ENCODE data around the gene DST. TPM values are rescaled to one million over a fixed set of nuclear protein-coding genes. Genes with fewer than 3 reads are reported as not detected.

The DST gene
- total RNA-seq, 1 experiment from 2014 or later = 71.8 TPM

DNA sequence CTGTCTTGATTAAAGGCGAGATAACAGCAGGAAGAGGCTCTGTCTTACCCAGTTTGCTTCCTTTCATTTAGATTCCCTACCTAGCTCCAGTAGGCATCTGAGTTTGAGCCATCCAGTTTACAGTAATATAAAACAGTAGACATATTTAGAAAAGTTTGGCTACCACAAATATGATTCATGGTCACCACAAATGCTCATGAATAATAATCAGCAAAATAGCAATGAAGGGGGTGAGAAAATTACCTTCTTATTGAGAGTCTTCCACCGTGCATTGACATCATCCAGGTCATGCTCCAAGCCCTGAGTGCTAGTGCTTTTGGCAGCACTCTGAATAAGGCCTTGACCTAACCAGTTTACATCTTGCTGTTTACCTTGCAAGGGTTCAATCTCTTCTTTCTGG lies 106.2 kb downstream of the DST start:
- H3K4me1 ChIP-seq (ENCODE audit: insufficient read depth, low read length, poor library complexity, severe bottlenecking) = peaks cover 22% of the 10 kb centered on the region
- no peaks in the 10 kb centered on the region for H3K9me3 ChIP-seq (ENCODE audit: low read depth, low read length, poor library complexity, severe bottlenecking)
- no peak overlapping the region for H3K27ac ChIP-seq (ENCODE audit: low read depth, low read length, poor library complexity, severe bottlenecking)
- H3K27me3 ChIP-seq (replicated peaks; ENCODE audit: insufficient read depth, low read depth, low read length, poor library complexity) = no peaks in the 10 kb centered on the region
- DNase-seq (ENCODE audit: low spot score) = no peak
- POLR2A ChIA-PET (ENCODE audit: low non-redundant PET) = interaction anchor here (0.6 kb wide), 1 partner anchor 10 kb away, joined by 14 read pairs; no protein-coding TSS in a partner anchor
- no peak for TF ChIP-seq EZH2 (IDR thresholded peaks at IDR 0.05; ENCODE audit: borderline replicate concordance, low read depth, low read length, poor library complexity, severe bottlenecking)
- TF ChIP-seq, protein P1, sequence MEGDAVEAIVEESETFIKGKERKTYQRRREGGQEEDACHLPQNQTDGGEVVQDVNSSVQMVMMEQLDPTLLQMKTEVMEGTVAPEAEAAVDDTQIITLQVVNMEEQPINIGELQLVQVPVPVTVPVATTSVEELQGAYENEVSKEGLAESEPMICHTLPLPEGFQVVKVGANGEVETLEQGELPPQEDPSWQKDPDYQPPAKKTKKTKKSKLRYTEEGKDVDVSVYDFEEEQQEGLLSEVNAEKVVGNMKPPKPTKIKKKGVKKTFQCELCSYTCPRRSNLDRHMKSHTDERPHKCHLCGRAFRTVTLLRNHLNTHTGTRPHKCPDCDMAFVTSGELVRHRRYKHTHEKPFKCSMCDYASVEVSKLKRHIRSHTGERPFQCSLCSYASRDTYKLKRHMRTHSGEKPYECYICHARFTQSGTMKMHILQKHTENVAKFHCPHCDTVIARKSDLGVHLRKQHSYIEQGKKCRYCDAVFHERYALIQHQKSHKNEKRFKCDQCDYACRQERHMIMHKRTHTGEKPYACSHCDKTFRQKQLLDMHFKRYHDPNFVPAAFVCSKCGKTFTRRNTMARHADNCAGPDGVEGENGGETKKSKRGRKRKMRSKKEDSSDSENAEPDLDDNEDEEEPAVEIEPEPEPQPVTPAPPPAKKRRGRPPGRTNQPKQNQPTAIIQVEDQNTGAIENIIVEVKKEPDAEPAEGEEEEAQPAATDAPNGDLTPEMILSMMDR (conservative IDR thresholded peaks at IDR 0.05; ENCODE audit: low read depth, low read length) = no peak
- intact Hi-C loops (cut with micrococcal nuclease; ENCODE audit: unreplicated experiment) = no loop called here
- peaks cover 7% of the 10 kb centered on the region for H3K36me3 ChIP-seq (ENCODE audit: insufficient read depth, low read length, poor library complexity, severe bottlenecking)
- no peak overlapping the region for H3K4me3 ChIP-seq (ENCODE audit: low read depth, low read length, poor library complexity, severe bottlenecking)
- CTCF ChIA-PET = no interaction called here
- no TSS peak for BruUV-seq (replicated peaks)

DNA sequence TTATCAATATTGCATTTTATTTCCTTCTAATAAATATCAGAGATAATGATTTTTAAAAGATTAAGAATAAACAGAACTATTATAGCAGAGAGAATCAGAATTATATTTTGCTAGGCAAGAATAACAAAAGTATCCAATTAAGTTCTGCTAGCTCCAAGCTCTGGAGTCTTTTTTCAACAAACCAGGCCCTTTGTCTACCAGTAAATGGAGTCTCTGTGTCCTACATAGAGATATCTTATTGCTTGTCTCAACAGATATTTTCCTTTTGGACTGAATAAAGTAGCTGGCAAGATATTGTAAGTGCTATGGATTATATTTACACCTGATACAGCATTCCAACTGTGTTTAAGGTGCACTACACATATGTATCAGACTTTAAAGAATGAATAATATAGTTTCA lies 107.1 kb downstream of the DST start:
- no peak for DNase-seq (ENCODE audit: low spot score)
- H3K9me3 ChIP-seq (ENCODE audit: low read depth, low read length, poor library complexity, severe bottlenecking) = no peaks in the 10 kb centered on the region
- POLR2A ChIA-PET (ENCODE audit: low non-redundant PET) = no interaction called here
- H3K27ac ChIP-seq (ENCODE audit: low read depth, low read length, poor library complexity, severe bottlenecking) = no peak overlapping the region
- BruUV-seq (replicated peaks) = no TSS peak
- peaks cover 10% of the 10 kb centered on the region for H3K36me3 ChIP-seq (ENCODE audit: insufficient read depth, low read length, poor library complexity, severe bottlenecking)
- H3K4me1 ChIP-seq (ENCODE audit: insufficient read depth, low read length, poor library complexity, severe bottlenecking) = peaks cover 13% of the 10 kb centered on the region
- TF ChIP-seq, protein P1 (conservative IDR thresholded peaks at IDR 0.05; ENCODE audit: low read depth, low read length) = no peak
- TF ChIP-seq EZH2 (IDR thresholded peaks at IDR 0.05; ENCODE audit: borderline replicate concordance, low read depth, low read length, poor library complexity, severe bottlenecking) = no peak
- CTCF ChIA-PET = no interaction called here
- H3K27me3 ChIP-seq (replicated peaks; ENCODE audit: insufficient read depth, low read depth, low read length, poor library complexity) = no peaks in the 10 kb centered on the region
- H3K4me3 ChIP-seq (ENCODE audit: low read depth, low read length, poor library complexity, severe bottlenecking) = no peak overlapping the region
- intact Hi-C loops (cut with micrococcal nuclease; ENCODE audit: unreplicated experiment) = no loop called here

DNA sequence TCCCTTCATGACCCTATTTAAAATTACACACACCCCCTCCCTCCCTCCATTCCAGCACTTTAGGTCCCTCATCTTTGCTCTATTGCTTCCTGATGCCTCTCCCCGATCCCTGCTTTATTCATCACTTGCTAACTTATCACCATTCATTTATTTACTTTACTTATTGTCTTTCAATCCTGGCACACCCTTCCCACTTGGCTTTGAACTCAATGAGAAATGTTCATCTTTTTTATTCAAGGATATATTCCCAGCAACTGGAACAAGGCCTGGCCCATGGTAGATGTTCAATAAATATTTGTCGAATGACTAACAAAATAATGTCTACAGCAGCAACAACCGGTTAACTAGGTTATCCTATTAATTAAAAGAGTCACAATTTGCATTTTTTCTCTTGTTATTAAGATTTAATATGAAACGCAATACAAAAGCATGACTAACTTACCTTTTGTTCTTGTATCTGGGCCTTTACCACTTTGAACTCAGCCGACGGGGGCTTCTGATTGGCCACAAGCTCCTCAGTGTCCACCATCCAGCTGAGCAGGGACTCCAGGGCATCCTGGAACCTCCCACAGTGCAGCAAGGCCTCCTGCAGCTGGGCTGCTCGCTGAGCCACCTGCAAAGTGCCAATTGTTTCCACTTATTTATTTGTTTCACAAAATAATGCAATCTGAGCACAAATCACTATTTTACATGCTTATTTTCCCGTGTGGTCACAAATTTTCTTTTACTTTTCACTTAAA lies 107.8 kb downstream of the DST start:
- H3K4me3 ChIP-seq (ENCODE audit: low read depth, low read length, poor library complexity, severe bottlenecking) = no peak overlapping the region
- no TSS peak for BruUV-seq (replicated peaks)
- H3K27me3 ChIP-seq (replicated peaks; ENCODE audit: insufficient read depth, low read depth, low read length, poor library complexity) = no peaks in the 10 kb centered on the region
- POLR2A ChIA-PET (ENCODE audit: low non-redundant PET) = no interaction called here
- H3K36me3 ChIP-seq (ENCODE audit: insufficient read depth, low read length, poor library complexity, severe bottlenecking) = peaks cover 10% of the 10 kb centered on the region
- no peak for DNase-seq (ENCODE audit: low spot score)
- H3K27ac ChIP-seq (ENCODE audit: low read depth, low read length, poor library complexity, severe bottlenecking) = no peak overlapping the region
- TF ChIP-seq, protein P1 (conservative IDR thresholded peaks at IDR 0.05; ENCODE audit: low read depth, low read length) = no peak
- no peak for TF ChIP-seq EZH2 (IDR thresholded peaks at IDR 0.05; ENCODE audit: borderline replicate concordance, low read depth, low read length, poor library complexity, severe bottlenecking)
- intact Hi-C loops (cut with micrococcal nuclease; ENCODE audit: unreplicated experiment) = no loop called here
- H3K4me1 ChIP-seq (ENCODE audit: insufficient read depth, low read length, poor library complexity, severe bottlenecking) = peaks cover 6% of the 10 kb centered on the region
- H3K9me3 ChIP-seq (ENCODE audit: low read depth, low read length, poor library complexity, severe bottlenecking) = no peaks in the 10 kb centered on the region
- CTCF ChIA-PET = no interaction called here
